DND-41 (cell line): ENCODE measurements around the gene NEUROD2.

ENCODE experiments used
- ATAC-seq: fragments of 200-7000 bp; cut with Tn5 transposase; 3 replicates; pipeline ENCODE4 v1.9.1; 2021; ENCODE audit warnings: low read depth; ENCODE audit not compliant: insufficient read depth
- DNase-seq: peaks from one replicate; pipeline ENCODE4 v3.0.0-alpha.2; 2020
- H2AFZ ChIP-seq: 2 replicates; pipeline ENCODE4 v1.6.0; 2012; ENCODE audit warnings: low read depth, low read length
- H3K27ac ChIP-seq: 2 replicates; pipeline ENCODE4 v1.5.1; 2012; ENCODE audit warnings: low read length, inconsistent platforms
- H3K27me3 ChIP-seq: fragments of 200-600 bp; sonication (generic); 2 replicates; pipeline ENCODE4 v1.6.0; 2012; ENCODE audit warnings: low read length, mild to moderate bottlenecking, inconsistent platforms; ENCODE audit not compliant: insufficient read depth, poor library complexity
- H3K36me3 ChIP-seq: 2 replicates; pipeline ENCODE4 v1.5.1; 2012; ENCODE audit warnings: low read length, inconsistent platforms; ENCODE audit not compliant: insufficient read depth
- H3K4me1 ChIP-seq: 2 replicates; pipeline ENCODE4 v1.5.1; 2012; ENCODE audit warnings: mild to moderate bottlenecking, low read length; ENCODE audit not compliant: insufficient read depth
- H3K4me2 ChIP-seq: 2 replicates; pipeline ENCODE4 v1.6.0; 2012; ENCODE audit warnings: mild to moderate bottlenecking, moderate library complexity, low read length, inconsistent platforms; ENCODE audit not compliant: insufficient read depth
- H3K4me3 ChIP-seq, 2 experiments: fragments of 200-600 bp in 1 of 2; shearing (Covaris generic) in 1 of 2; 2 replicates each; pipeline ENCODE4 v1.5.1; 2012 to 2016; ENCODE audit warnings: inconsistent platforms in 2 of 2, low read length in 2 of 2, mild to moderate bottlenecking in 2 of 2, low read depth in 1 of 2, moderate library complexity in 1 of 2
- H3K79me2 ChIP-seq: 2 replicates; pipeline ENCODE4 v1.6.0; 2012; ENCODE audit warnings: low read length, inconsistent platforms; ENCODE audit not compliant: insufficient read depth
- H3K9ac ChIP-seq: 2 replicates; pipeline ENCODE4 v1.6.0; 2012; ENCODE audit warnings: low read depth, mild to moderate bottlenecking, inconsistent platforms, low read length, moderate library complexity
- H3K9me3 ChIP-seq: 2 replicates; pipeline ENCODE4 v1.5.1; 2012; ENCODE audit warnings: low read length, moderate library complexity, mild to moderate bottlenecking, inconsistent platforms; ENCODE audit not compliant: insufficient read depth, severe bottlenecking
- H4K20me1 ChIP-seq: 2 replicates; pipeline ENCODE4 v1.6.0; 2012; ENCODE audit warnings: low read length; ENCODE audit not compliant: insufficient read depth
- CTCF ChIP-seq: IDR thresholded peaks from 2 replicates; pipeline ENCODE4 v1.5.1; 2012; ENCODE audit warnings: borderline replicate concordance, low read length, moderate library complexity, mild to moderate bottlenecking; ENCODE audit not compliant: poor library complexity, severe bottlenecking; ENCODE audit errors: extremely low read depth
- EZH2 ChIP-seq: IDR thresholded peaks from 3 replicates; pipeline ENCODE4 v1.6.1; 2012; ENCODE audit warnings: borderline replicate concordance, low read depth, mild to moderate bottlenecking, moderate library complexity, low read length, inconsistent platforms; ENCODE audit not compliant: severe bottlenecking

NEUROD2 gene

DNA sequence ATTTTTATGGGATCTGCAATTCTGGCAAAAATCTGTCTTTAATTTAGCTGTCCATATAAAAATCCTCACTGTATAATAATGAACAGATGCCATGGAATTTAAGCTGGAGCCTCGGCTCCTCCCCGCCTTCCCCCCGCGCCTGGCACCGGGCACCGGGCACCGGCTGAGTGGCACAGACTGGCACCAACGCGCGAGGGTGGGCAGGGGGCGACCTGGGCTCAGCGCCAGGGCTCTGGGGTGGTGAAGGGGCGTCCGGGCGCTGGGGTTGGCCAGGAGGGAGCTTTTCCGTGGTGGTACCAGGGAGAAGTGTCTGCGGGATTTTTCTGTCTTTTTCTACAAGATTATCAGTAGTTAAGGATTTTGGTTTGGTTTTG lies 9.1 kb downstream of the NEUROD2 start:
- Histone ChIP-seq H3K4me1 (no peaks in the 10 kb centered on the region), H3K9ac (no peak overlapping the region), H3K4me3 (no peak overlapping the region), H3K36me3 (no peaks in the 10 kb centered on the region), H3K27me3 (peaks cover 48% of the 10 kb centered on the region), H3K9me3 (no peaks in the 10 kb centered on the region), H3K79me2 (no peaks in the 10 kb centered on the region), H2AFZ (no peak overlapping the region), H3K4me2 (no peak overlapping the region), H4K20me1 (peaks cover 16% of the 10 kb centered on the region; the same call in 1 of the 2 replicates), H3K27ac (no peak overlapping the region)
- no peak for ATAC-seq
- no peak for TF ChIP-seq EZH2
- no peak for TF ChIP-seq CTCF
- no peak for DNase-seq

- DNase-seq (no peak), ATAC-seq (no peak)
- no peak overlapping the region for H3K9ac ChIP-seq
- H3K79me2 ChIP-seq, result no peaks in the 10 kb centered on the region
- H3K4me3 ChIP-seq, result no peak overlapping the region
- peaks cover 16% of the 10 kb centered on the region; the same call in 1 of the 2 replicates for H4K20me1 ChIP-seq
- no peaks in the 10 kb centered on the region for H3K9me3 ChIP-seq
- no peak overlapping the region for H3K27ac ChIP-seq
- TF ChIP-seq EZH2 (no peak), CTCF (no peak)
- H2AFZ ChIP-seq, result no peak overlapping the region
- H3K4me2 ChIP-seq, result no peak overlapping the region
- no peaks in the 10 kb centered on the region for H3K4me1 ChIP-seq
- H3K27me3 ChIP-seq, result peaks cover 43% of the 10 kb centered on the region
- H3K36me3 ChIP-seq, result no peaks in the 10 kb centered on the region
Measured at GRCh38 chr17:39598047-39598481, 9.7 kb downstream of the NEUROD2 start.

DNA sequence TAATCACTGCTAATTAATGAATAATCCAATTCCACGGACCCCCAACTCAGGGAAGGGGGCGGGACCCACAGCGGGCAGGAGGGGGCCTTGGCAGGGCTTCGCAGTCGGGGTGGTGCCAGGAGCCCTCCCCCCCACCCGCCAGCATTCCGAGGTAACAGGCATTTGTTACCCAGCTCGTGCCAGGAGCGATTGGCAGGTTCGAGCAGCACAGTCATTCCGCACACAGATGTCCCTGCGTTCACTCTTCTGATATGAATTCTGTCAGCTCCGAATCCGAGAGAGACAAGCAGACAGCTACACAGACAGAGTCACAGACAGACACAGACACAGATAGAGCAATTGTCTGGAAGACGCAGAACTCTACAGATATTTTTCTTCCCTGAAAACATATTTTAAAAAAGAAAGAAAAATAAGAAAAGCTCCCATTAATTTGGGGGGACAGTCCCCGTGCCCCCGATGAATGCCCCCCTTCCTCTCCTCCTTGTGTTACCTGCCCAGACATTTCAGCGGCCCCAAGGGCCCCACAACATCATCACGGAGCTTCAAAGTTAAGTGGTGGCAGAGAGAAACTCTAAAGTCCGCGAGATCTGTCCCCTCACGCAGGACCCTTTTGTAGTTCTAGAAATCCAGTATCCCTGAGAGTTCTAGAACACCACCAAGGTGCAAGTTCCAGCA lies 10.2 kb downstream of the NEUROD2 start:
- H3K9me3 ChIP-seq, result no peaks in the 10 kb centered on the region
- H3K4me2 ChIP-seq, result no peak overlapping the region
- no peak overlapping the region for H3K4me3 ChIP-seq
- H3K79me2 ChIP-seq, result no peaks in the 10 kb centered on the region
- H3K9ac ChIP-seq, result no peak overlapping the region
- H3K36me3 ChIP-seq, result no peaks in the 10 kb centered on the region
- H2AFZ ChIP-seq, result no peak overlapping the region
- TF ChIP-seq CTCF (no peak), EZH2 (no peak)
- DNase-seq (no peak), ATAC-seq (no peak)
- peaks cover 16% of the 10 kb centered on the region; the same call in 1 of the 2 replicates for H4K20me1 ChIP-seq
- peaks cover 40% of the 10 kb centered on the region for H3K27me3 ChIP-seq
- no peaks in the 10 kb centered on the region for H3K4me1 ChIP-seq
- no peak overlapping the region for H3K27ac ChIP-seq
